Measurements from ENCODE around the gene PTPRD.

Gene PTPRD

GRCh38 chr9:8778356-8778755 lies 1834.4 kb downstream of the PTPRD start:
- DNase-seq (ENCODE audit: low read depth in 2 of 2): no peak

GRCh38 chr9:8772302-8772701 lies 1840.5 kb downstream of the PTPRD start:
- no peak for DNase-seq (ENCODE audit: low read depth in 2 of 2)

DNA sequence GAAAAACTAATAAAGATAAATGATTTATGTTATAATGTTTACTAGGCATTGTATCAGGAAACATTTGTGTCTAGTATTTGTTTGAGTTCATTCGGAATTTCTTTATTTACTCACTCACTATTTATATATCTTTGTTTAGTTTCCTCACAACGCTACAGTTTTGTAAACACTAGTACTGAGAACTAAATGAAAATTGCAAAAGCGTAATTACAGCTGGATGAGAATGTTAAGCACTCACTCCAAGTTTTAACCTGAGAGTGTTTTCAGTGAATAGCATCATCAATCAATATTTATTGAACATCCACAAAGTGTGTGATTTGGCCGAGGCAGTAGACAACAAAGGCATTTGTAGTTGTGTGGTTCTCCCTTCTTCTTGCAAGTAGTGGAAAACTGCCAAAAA lies 1843.6 kb downstream of the PTPRD start:
- no peak for DNase-seq (ENCODE audit: low read depth in 2 of 2)

- DNase-seq (ENCODE audit: low read depth in 2 of 2): no peak
Measured at GRCh38 chr9:8766096-8766495, 1846.7 kb downstream of the PTPRD start.

GRCh38 chr9:8764051-8764450 lies 1848.8 kb downstream of the PTPRD start:
- no peak for DNase-seq (ENCODE audit: low read depth in 2 of 2)

GRCh38 chr9:8762479-8763085 lies 1850.2 kb downstream of the PTPRD start:
- no peak for DNase-seq (ENCODE audit: low read depth in 2 of 2)

GRCh38 chr9:8760000-8760767 lies 1852.6 kb downstream of the PTPRD start:
- no peak for DNase-seq (ENCODE audit: low read depth in 2 of 2)

DNA sequence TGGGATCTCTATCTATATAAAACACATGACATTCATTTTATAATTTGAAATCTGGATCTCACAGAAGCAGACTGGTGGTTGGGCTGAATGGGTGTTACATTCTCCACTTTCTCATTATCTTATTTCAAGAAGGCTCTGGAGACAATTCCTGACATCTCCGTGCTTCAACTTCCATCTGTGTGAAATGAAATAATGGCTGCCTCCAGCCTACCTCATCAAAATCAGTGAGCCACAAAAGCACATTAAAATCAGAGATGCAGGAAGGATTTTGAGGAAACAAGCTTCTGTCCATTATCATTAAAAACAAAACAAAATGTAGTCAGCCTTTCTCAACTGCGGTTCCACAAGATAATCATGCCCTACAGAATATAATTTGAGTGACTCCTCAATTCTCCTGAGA lies 1854.9 kb downstream of the PTPRD start:
- no peak for DNase-seq (ENCODE audit: low read depth in 2 of 2)

- DNase-seq (ENCODE audit: low read depth in 2 of 2): no peak
Measured at GRCh38 chr9:8754751-8755150, 1858.1 kb downstream of the PTPRD start.

- DNase-seq (ENCODE audit: low read depth in 2 of 2): no peak
Measured at GRCh38 chr9:8751406-8751930, 1861.3 kb downstream of the PTPRD start.

- DNase-seq (ENCODE audit: low read depth in 2 of 2): no peak
Measured at GRCh38 chr9:8750639-8751051, 1862.2 kb downstream of the PTPRD start.

GRCh38 chr9:8745347-8745746 lies 1867.5 kb downstream of the PTPRD start:
- DNase-seq (ENCODE audit: low read depth in 2 of 2): no peak

GRCh38 chr9:8738945-8739344 lies 1873.9 kb downstream of the PTPRD start:
- no peak for DNase-seq (ENCODE audit: low read depth in 2 of 2)

DNA sequence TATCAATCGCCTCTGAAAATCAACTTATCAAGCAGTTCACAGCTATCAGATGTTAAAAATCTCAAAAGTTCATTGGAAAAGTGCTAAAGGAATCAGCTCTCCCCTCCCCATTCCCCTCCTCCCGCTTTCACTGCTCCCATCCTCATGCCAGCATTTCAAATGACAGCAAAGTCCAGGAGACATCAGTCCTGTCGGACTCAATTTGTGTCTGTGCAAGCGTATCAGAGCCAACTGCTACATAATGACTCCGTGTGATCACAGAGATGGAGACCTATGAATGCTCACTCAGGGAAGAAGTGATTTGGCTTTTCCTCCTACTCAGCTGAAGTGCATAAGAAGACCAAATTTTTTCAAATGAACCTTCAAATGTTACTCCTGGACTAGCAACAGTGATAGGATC lies 1876.0 kb downstream of the PTPRD start:
- no peak for DNase-seq (ENCODE audit: low read depth in 2 of 2)

GRCh38 chr9:8734760-8735159 lies 1878.0 kb downstream of the PTPRD start:
- no peak for DNase-seq (ENCODE audit: low read depth in 2 of 2)

- no peak for DNase-seq (ENCODE audit: low read depth in 2 of 2)
Measured at GRCh38 chr9:8733131-8733954, 1879.5 kb downstream of the PTPRD start.

GRCh38 chr9:8732367-8733075 lies 1880.3 kb downstream of the PTPRD start:
- no peak for DNase-seq (ENCODE audit: low read depth in 2 of 2)

- DNase-seq (ENCODE audit: low read depth in 2 of 2): no peak
Measured at GRCh38 chr9:8730618-8731017, 1882.2 kb downstream of the PTPRD start.

- DNase-seq (ENCODE audit: low read depth in 2 of 2): no peak
Measured at GRCh38 chr9:8728910-8729309, 1883.9 kb downstream of the PTPRD start.

DNA sequence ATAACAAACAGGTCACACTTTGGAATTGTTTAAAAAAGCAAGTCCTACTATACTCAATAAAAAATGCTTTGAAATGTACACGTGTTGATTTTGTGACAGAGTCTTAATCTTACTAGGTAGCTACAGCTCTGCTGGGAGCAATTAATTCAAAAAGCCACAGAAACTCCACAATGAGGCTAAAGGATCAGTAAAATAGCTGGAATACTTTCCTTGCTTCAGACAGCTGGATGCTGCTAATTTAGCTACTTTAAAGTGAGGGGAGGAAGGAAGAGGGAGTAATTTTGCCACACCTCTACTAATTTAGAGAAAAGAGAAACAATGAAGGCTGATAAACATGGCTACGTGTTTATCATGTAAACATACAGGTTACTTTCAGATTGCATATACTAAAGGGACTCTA lies 1885.6 kb downstream of the PTPRD start:
- DNase-seq (ENCODE audit: low read depth in 2 of 2): no peak

DNA sequence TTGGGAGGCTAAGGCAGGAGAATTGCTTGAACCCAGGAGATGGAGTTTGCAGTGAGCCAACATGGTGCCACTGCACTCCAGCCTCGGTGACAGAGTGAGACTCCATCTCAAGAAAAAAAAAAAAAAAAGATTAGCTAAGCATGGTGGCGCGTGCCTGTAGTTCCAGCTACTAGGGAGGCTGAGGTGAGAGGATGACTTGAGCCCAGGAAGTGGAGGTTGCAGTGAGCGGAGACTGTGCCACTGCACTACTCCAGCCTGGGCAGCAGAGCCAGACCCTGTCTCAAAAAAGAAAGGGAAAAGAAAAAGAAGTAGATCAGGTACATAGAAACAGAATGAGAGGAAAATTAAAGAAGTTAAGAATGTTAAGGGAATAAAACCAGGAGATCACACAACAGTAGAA lies 1886.1 kb downstream of the PTPRD start:
- no peak for DNase-seq (ENCODE audit: low read depth in 2 of 2)

GRCh38 chr9:8725635-8726034 lies 1887.2 kb downstream of the PTPRD start:
- no peak for DNase-seq (ENCODE audit: low read depth in 2 of 2)

All from stimulated activated CD8-positive, alpha-beta memory T cell treated with anti-CD3 and anti-CD28 coated beads, Interleukin-15, amount 100 ng/mL, for 4 hours (primary cell).